Measurements from ENCODE around the gene URB1. TPM values are rescaled to one million over a fixed set of nuclear protein-coding genes. Genes with fewer than 3 reads are reported as not detected.

Gene URB1
- total and polyA plus RNA-seq, 9 donors, result 7.6 to 29.6 (median 18.0) TPM

DNA sequence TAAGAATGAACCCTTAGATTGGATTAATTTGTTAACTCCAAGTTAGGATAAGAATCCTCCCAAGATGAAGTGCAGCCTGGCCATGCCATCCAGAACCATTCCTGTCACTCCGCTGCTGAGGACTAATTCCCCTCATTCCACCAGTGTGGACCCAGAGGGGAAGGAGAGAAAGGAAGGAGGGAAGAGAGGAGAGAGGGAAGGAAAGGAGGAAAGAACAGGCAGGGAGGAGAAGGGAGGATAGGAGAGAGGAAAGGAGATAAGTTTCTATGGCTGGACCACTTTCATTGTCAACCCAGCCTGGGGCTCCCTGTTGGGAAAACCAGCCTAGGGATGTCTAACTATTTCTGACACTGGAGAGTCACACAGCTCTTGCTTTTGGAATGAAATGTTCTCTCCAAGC, 89.4 kb downstream of the URB1 start:
- TF ChIP-seq, protein P1, sequence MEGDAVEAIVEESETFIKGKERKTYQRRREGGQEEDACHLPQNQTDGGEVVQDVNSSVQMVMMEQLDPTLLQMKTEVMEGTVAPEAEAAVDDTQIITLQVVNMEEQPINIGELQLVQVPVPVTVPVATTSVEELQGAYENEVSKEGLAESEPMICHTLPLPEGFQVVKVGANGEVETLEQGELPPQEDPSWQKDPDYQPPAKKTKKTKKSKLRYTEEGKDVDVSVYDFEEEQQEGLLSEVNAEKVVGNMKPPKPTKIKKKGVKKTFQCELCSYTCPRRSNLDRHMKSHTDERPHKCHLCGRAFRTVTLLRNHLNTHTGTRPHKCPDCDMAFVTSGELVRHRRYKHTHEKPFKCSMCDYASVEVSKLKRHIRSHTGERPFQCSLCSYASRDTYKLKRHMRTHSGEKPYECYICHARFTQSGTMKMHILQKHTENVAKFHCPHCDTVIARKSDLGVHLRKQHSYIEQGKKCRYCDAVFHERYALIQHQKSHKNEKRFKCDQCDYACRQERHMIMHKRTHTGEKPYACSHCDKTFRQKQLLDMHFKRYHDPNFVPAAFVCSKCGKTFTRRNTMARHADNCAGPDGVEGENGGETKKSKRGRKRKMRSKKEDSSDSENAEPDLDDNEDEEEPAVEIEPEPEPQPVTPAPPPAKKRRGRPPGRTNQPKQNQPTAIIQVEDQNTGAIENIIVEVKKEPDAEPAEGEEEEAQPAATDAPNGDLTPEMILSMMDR (IDR thresholded peaks at IDR 0.05), result no peak
- TF ChIP-seq EP300 (IDR thresholded peaks at IDR 0.05) (no peak), POLR2A (IDR thresholded peaks at IDR 0.05) (no peak)
- Histone ChIP-seq H3K27me3 (no peaks in the 10 kb centered on the region), H3K4me3 (no peak overlapping the region), H3K9me3 (no peaks in the 10 kb centered on the region), H3K27ac (no peak overlapping the region), H3K36me3 (no peaks in the 10 kb centered on the region), H3K4me1 (ENCODE audit: insufficient read depth) (peaks cover 2% of the 10 kb centered on the region)
- 96 to 100% (median 97%) methylated on average over 1 of the region's 1 CpG for WGBS, 3 donors
- intact Hi-C loops (cut with DNase I), result no loop called here
- DNase-seq, result no peak

DNA sequence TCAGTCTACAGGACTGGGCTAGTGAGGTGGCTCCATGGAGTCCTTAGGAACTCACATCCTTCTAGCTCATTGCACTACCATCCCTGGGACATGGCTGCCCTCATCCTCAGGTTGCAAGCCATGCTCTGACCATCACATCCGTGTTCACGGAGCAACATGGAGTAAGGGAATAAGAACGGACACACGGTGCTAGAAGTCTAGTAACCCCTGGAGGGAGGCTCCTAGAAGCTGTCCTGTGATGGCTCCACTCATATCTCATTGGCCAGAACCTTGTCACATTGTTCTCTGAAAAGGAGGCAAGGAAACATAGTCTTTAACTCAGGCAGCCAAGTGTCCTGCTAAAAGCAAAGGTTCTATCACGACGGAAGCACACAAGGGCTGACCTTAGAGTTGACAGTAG, 90.3 kb downstream of the URB1 start:
- no peaks in the 10 kb centered on the region for H3K36me3 ChIP-seq
- TF ChIP-seq POLR2A (IDR thresholded peaks at IDR 0.05), result no peak
- TF ChIP-seq, protein P1 (IDR thresholded peaks at IDR 0.05), result no peak
- TF ChIP-seq EP300 (IDR thresholded peaks at IDR 0.05), result no peak
- peaks cover 2% of the 10 kb centered on the region for H3K4me1 ChIP-seq (ENCODE audit: insufficient read depth)
- no peak overlapping the region for H3K27ac ChIP-seq
- DNase-seq, result no peak
- no peaks in the 10 kb centered on the region for H3K9me3 ChIP-seq
- no peaks in the 10 kb centered on the region for H3K27me3 ChIP-seq
- 92 to 93% (median 92%) methylated on average over 6 of the region's 6 CpGs for WGBS, 3 donors
- no peak overlapping the region for H3K4me3 ChIP-seq
- intact Hi-C loops (cut with DNase I), result no loop called here

DNA sequence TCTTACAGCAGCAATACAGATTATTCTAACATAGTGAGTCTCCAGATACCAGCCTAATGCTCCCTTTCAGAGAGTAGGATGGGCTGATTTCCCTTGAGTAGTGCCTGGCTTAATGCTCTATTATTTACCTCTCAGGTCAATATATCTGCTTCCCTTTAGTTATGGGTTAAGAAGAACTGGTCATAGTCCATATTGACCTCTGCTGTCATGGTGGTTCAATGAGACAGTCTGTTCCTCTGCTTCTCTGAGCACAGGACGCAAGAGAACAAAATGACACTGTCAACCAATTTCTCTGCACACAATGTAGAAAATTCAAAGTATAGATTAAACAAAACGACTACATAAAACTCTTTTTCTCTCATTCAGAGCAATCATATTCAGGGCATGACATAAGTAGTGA, 91.2 kb downstream of the URB1 start:
- 84 to 92% (median 92%) methylated on average over 2 of the region's 2 CpGs for WGBS, 3 donors
- no peaks in the 10 kb centered on the region for H3K27me3 ChIP-seq

DNA sequence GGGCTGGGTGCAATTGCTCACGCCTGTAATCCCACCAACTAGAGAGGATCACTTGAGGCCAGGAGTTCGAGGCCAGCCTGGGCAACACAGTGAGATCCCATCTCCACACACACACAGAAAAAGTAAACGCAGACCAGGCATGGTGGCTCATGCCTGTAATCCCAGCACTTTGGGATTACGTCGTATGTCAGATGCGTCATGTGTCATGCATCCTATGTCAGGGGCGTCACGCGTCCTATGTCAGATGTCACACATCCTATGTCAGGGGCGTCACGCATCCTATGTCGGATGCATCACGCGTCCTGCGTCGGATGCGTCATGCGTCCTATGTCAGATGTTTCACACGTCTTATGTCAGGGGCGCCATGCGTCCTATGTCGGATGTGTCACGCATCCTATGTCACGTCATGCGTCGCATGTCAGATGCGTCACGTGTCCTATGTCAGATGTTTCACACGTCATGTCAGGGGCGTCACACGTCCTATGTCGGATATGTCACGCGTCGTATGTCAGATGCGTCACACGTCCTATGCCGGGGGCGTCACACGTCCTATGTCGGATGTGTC, 92.6 kb downstream of the URB1 start:
- Histone ChIP-seq H3K27ac (no peak overlapping the region), H3K4me3 (no peak overlapping the region), H3K27me3 (no peaks in the 10 kb centered on the region), H3K4me1 (ENCODE audit: insufficient read depth) (peaks cover 2% of the 10 kb centered on the region), H3K9me3 (no peaks in the 10 kb centered on the region), H3K36me3 (no peaks in the 10 kb centered on the region)
- TF ChIP-seq POLR2A (IDR thresholded peaks at IDR 0.05), result no peak
- no peak for TF ChIP-seq EP300 (IDR thresholded peaks at IDR 0.05)
- TF ChIP-seq, protein P1 (IDR thresholded peaks at IDR 0.05), result no peak
- WGBS, 3 donors, result 91 to 98% (median 94%) methylated on average over 41 of the region's 41 CpGs
- intact Hi-C loops (cut with DNase I), result no loop called here
- no peak for DNase-seq

More for the DNA sequence above, 91.2 kb downstream of the URB1 start:
- no peak for DNase-seq
- H3K4me3 ChIP-seq, result no peak overlapping the region
- intact Hi-C loops (cut with DNase I), result no loop called here
- no peaks in the 10 kb centered on the region for H3K9me3 ChIP-seq
- TF ChIP-seq POLR2A (IDR thresholded peaks at IDR 0.05) (no peak), EP300 (IDR thresholded peaks at IDR 0.05) (no peak)
- TF ChIP-seq, protein P1 (IDR thresholded peaks at IDR 0.05), result no peak
- H3K36me3 ChIP-seq, result no peaks in the 10 kb centered on the region
- H3K4me1 ChIP-seq (ENCODE audit: insufficient read depth), result peaks cover 2% of the 10 kb centered on the region
- H3K27ac ChIP-seq, result no peak overlapping the region
